ENCODE results near the gene MOSMO.

GRCh38 chr16:22012241-22012640 lies 4.3 kb downstream of the MOSMO start:
- TF ChIP-seq CTCF (conservative IDR thresholded peaks at IDR 0.05; ENCODE audit: low read length) (no peak), EZH2phosphoT487 (IDR thresholded peaks at IDR 0.05; ENCODE audit: borderline replicate concordance, low read depth, low read length) (no peak)

All from OCI-LY7 (cell line).